ENCODE data around the gene FBLN7.

- TF ChIP-seq CTCF (IDR thresholded peaks at IDR 0.05): no peak
- no peak for TF ChIP-seq POLR2AphosphoS5 (IDR thresholded peaks at IDR 0.05)
- TF ChIP-seq POLR2A (IDR thresholded peaks at IDR 0.05): no peak
Observed at GRCh38 chr2:112162341-112162740, 24.2 kb downstream of the FBLN7 start.

Data from suprapubic skin (tissue), 4 donors.